Ovary (tissue), 3 donors: ENCODE data around the gene GTSF1L.

Experiments
- EP300 ChIP-seq: sonication (generic); formaldehyde crosslinking; IDR thresholded peaks from one replicate; pipeline ENCODE4 v1.6.1; 2017; ENCODE audit warnings: antibody characterized with exemption
- POLR2A ChIP-seq: fragments of 450-650 bp; IDR thresholded peaks from one replicate; pipeline ENCODE4 v1.6.1; 2017; ENCODE audit warnings: antibody characterized with exemption, mild to moderate bottlenecking, moderate library complexity
- TF ChIP-seq, protein P1 (sequence below), 3 donors: fragments of 450-650 bp in 2 of 3; fragments of 200-600 bp in 1 of 3; IDR thresholded peaks; one replicate each; pipeline versions ENCODE4 v1.5.1 to v1.8.0; 2016 to 2022; ENCODE audit warnings: antibody characterized with exemption in 3 of 3, mild to moderate bottlenecking in 1 of 3
- donor health status: DM: no; HTN: no; CAD: no.

DNA sequence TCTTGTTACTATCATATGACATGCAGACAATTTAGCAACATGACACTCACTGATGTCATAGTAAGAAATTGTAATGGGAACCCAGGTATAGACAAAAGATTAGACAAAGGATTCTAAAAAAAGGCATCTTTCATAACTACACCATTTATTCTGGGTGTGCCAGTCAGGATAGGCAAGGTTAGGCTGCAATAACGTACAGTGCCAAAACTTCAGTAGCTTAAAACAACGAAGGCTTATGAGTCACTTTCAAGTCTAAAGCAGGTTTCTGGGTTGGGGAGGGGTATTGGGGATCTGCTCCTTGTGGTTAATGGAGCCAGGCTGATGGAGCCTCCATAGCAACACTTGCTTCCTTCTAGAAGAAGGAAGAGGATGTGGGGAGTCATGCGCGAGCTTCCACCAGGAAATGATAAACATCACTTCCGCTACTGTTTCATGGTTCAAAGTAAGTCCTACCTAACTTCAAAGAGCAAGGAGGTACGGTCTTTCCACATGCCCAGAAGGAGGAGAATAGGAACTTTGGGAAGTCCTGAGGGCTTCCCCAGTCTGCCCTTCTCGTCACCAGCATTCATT, 2.0 kb upstream of the GTSF1L start:
- no peak for TF ChIP-seq POLR2A
- no peak for TF ChIP-seq EP300
- TF ChIP-seq, protein P1, sequence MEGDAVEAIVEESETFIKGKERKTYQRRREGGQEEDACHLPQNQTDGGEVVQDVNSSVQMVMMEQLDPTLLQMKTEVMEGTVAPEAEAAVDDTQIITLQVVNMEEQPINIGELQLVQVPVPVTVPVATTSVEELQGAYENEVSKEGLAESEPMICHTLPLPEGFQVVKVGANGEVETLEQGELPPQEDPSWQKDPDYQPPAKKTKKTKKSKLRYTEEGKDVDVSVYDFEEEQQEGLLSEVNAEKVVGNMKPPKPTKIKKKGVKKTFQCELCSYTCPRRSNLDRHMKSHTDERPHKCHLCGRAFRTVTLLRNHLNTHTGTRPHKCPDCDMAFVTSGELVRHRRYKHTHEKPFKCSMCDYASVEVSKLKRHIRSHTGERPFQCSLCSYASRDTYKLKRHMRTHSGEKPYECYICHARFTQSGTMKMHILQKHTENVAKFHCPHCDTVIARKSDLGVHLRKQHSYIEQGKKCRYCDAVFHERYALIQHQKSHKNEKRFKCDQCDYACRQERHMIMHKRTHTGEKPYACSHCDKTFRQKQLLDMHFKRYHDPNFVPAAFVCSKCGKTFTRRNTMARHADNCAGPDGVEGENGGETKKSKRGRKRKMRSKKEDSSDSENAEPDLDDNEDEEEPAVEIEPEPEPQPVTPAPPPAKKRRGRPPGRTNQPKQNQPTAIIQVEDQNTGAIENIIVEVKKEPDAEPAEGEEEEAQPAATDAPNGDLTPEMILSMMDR (IDR thresholded peaks at IDR 0.05), result no peak
